Stimulated activated CD8-positive, alpha-beta memory T cell treated with anti-CD3 and anti-CD28 coated beads, Interleukin-4, amount 100 ng/mL, for 4 hours (primary cell): ENCODE data around the gene NIP7.

Source experiments
- DNase-seq, 2 donors: peaks; one replicate each; pipeline ENCODE4 v3.0.0-alpha.2; 2020; ENCODE audit warnings: low read depth in 2 of 2, low spot score in 1 of 2

The NIP7 gene

GRCh38 chr16:69384974-69385373, 45.4 kb downstream of the NIP7 start:
- no peak for DNase-seq

- no peak for DNase-seq
These were observed 47.0 kb downstream of the NIP7 start for GRCh38 chr16:69386596-69386995.
